GM12878 (cell line): ENCODE data around the gene IL3. TPM values are rescaled to one million over a fixed set of nuclear protein-coding genes. Genes with fewer than 3 reads are reported as not detected.

Experiments used
- ATAC-seq: fragments of 200-7000 bp; cut with Tn5 transposase; 3 replicates; pipeline ENCODE4 v1.9.1; 2020; ENCODE audit warnings: mild to moderate bottlenecking, moderate library complexity
- BruUV-seq: library from RNA; stranded (reverse); fragments of 400-500 nt; replicated peaks from 2 replicates; lab custom pipeline; 2021; lab: Mats Ljungman, UMichigan
- CTCF ChIA-PET: fragments of 300-600 bp; sonication (Branson Sonifier 250); formaldehyde crosslinking; extraction: SDS; loops from one replicate; lab custom pipeline; 2021; ENCODE audit warnings: inconsistent platforms; lab: Yijun Ruan, JAX
- POLR2A ChIA-PET: fragments of 350-600 bp; formaldehyde crosslinking; extraction: SDS; loops from one replicate; lab custom pipeline; 2021; ENCODE audit warnings: inconsistent platforms; lab: Charles Lee
- RAD21 ChIA-PET: fragments of 300-600 bp; sonication (Branson Sonifier 250); formaldehyde crosslinking; loops from one replicate; lab custom pipeline; 2023; ENCODE audit warnings: antibody characterized with exemption; ENCODE audit not compliant: unreplicated experiment; lab: Charles Lee
- SMC1A ChIA-PET: fragments of 300-600 bp; sonication (Branson Sonifier 250); formaldehyde crosslinking; loops from one replicate; lab custom pipeline; 2023; ENCODE audit not compliant: unreplicated experiment, uncharacterized antibody; lab: Charles Lee
- DNase-seq: peaks from one replicate; pipeline ENCODE4 v3.0.0-alpha.2; 2011; ENCODE audit warnings: low read depth, low spot score
- FAIRE-seq: peaks from 3 replicates; lab custom pipeline; 2011; peaks lifted over from hg19 to GRCh38; lab: Jason Lieb, UNC
- H2AFZ ChIP-seq: 2 replicates; pipeline ENCODE4 v1.6.0; 2011; ENCODE audit warnings: low read depth, low read length, control low read depth; ENCODE audit not compliant: control insufficient read depth
- H3K27ac ChIP-seq: 2 replicates; pipeline ENCODE4 v1.5.1; 2011; ENCODE audit warnings: control low read depth; ENCODE audit not compliant: control insufficient read depth, insufficient read depth
- H3K27me3 ChIP-seq, 2 experiments: replicated peaks in 1 of 2; 2 replicates each; pipeline versions ENCODE4 v1.6.0 to v1.6.1; 2011; ENCODE audit warnings: low read length in 1 of 2; ENCODE audit not compliant: control insufficient read depth in 2 of 2, insufficient read depth in 2 of 2
- H3K36me3 ChIP-seq, 2 experiments: 2 replicates each; pipeline ENCODE4 v1.5.1; 2011; ENCODE audit warnings: low read length in 1 of 2; ENCODE audit not compliant: control insufficient read depth in 2 of 2, insufficient read depth in 2 of 2
- H3K4me1 ChIP-seq: 2 replicates; pipeline ENCODE4 v1.6.1; 2011; ENCODE audit warnings: mild to moderate bottlenecking, low read length, moderate library complexity, mixed read lengths; ENCODE audit not compliant: control insufficient read depth, insufficient read depth
- H3K4me2 ChIP-seq: 2 replicates; pipeline ENCODE4 v1.6.0; 2011; ENCODE audit warnings: control low read depth; ENCODE audit not compliant: control insufficient read depth, insufficient read depth
- H3K4me3 ChIP-seq: fragments of 200-600 bp; sonication (generic); 2 replicates; pipeline ENCODE4 v1.5.1; 2016
- H3K79me2 ChIP-seq: 2 replicates; pipeline ENCODE4 v1.6.0; 2011; ENCODE audit warnings: low read length; ENCODE audit not compliant: control insufficient read depth, insufficient read depth
- H3K9ac ChIP-seq: 2 replicates; pipeline ENCODE4 v1.8.0; 2011; ENCODE audit warnings: low read length, control low read depth, mixed read lengths; ENCODE audit not compliant: control insufficient read depth, insufficient read depth
- H3K9me3 ChIP-seq: replicated peaks from 3 replicates; pipeline ENCODE4 v1.5.1; 2011; ENCODE audit warnings: mild to moderate bottlenecking, low read length; ENCODE audit not compliant: control insufficient read depth, insufficient read depth
- H4K20me1 ChIP-seq: 2 replicates; pipeline ENCODE4 v1.6.0; 2011; ENCODE audit not compliant: control insufficient read depth, insufficient read depth
- BMI1 ChIP-seq: fragments of 450-650 bp; IDR thresholded peaks from 2 replicates; pipeline ENCODE4 v1.6.1; 2016; ENCODE audit warnings: mild to moderate bottlenecking, moderate library complexity, borderline replicate concordance
- CBX3 ChIP-seq: fragments of 200-600 bp; sonication (generic); IDR thresholded peaks from 2 replicates; pipeline ENCODE4 v1.6.1; 2016; ENCODE audit warnings: low read depth, borderline replicate concordance
- GATAD2B ChIP-seq: fragments of 450-650 bp; conservative IDR thresholded peaks from 2 replicates; pipeline ENCODE4 v1.6.1; 2017; ENCODE audit warnings: low read depth, mild to moderate bottlenecking, moderate library complexity
- HDAC2 ChIP-seq: fragments of 200-600 bp; sonication (generic); IDR thresholded peaks from 2 replicates; pipeline ENCODE4 v1.6.1; 2017
- KDM1A ChIP-seq: fragments of 200-600 bp; sonication (generic); IDR thresholded peaks from 2 replicates; pipeline ENCODE4 v1.6.1; 2016; ENCODE audit warnings: borderline replicate concordance
- KLF5 ChIP-seq: fragments of 450-650 bp; IDR thresholded peaks from 2 replicates; pipeline ENCODE4 v1.6.1; 2014; ENCODE audit warnings: mild to moderate bottlenecking; ENCODE audit not compliant: partially characterized antibody
- NFIC ChIP-seq: IDR thresholded peaks from 2 replicates; pipeline ENCODE4 v1.6.1; 2012; ENCODE audit warnings: low read depth, mild to moderate bottlenecking, inconsistent platforms, low read length, moderate library complexity
- POLR2AphosphoS2 ChIP-seq: IDR thresholded peaks from 2 replicates; pipeline ENCODE4 v1.6.1; 2011; ENCODE audit warnings: low read depth, mild to moderate bottlenecking, low read length, improper control_type of control experiment, moderate library complexity
- SIX5 ChIP-seq: IDR thresholded peaks from 2 replicates; pipeline ENCODE4 v1.6.1; 2011; ENCODE audit warnings: mild to moderate bottlenecking, low read depth, low read length, moderate library complexity; ENCODE audit not compliant: severe bottlenecking
- SMAD1 ChIP-seq: fragments of 450-650 bp; IDR thresholded peaks from 2 replicates; pipeline ENCODE4 v1.6.1; 2018; ENCODE audit warnings: mild to moderate bottlenecking, low read depth; ENCODE audit not compliant: partially characterized antibody
- SPI1 ChIP-seq: IDR thresholded peaks from 2 replicates; pipeline ENCODE4 v1.6.1; 2011; ENCODE audit warnings: low read depth, mild to moderate bottlenecking, low read length, moderate library complexity, borderline replicate concordance; ENCODE audit not compliant: insufficient read depth
- SREBF1 ChIP-seq: IDR thresholded peaks from 2 replicates; pipeline ENCODE4 v1.6.1; 2012; ENCODE audit warnings: mild to moderate bottlenecking, low read length
- STAT1 ChIP-seq: fragments of 450-650 bp; conservative IDR thresholded peaks from 2 replicates; pipeline ENCODE4 v1.6.1; 2014; ENCODE audit warnings: antibody characterized with exemption, mild to moderate bottlenecking
- TAF1 ChIP-seq: IDR thresholded peaks from 2 replicates; pipeline ENCODE4 v1.6.1; 2011; ENCODE audit warnings: mild to moderate bottlenecking, low read depth, low read length, borderline replicate concordance
- TARDBP ChIP-seq: IDR thresholded peaks from 2 replicates; pipeline ENCODE4 v1.6.1; 2016; ENCODE audit warnings: borderline replicate concordance
- ZNF24 ChIP-seq: fragments of 450-650 bp; IDR thresholded peaks from 2 replicates; pipeline ENCODE4 v1.6.1; 2017; ENCODE audit warnings: antibody characterized with exemption, mild to moderate bottlenecking
- WGBS: methylation state at CpG from one replicate; pipeline ENCODE4 v1.1.6; 2016; ENCODE audit warnings: low lambda C conversion rate; ENCODE audit not compliant: insufficient replicate concordance, insufficient coverage; ENCODE audit errors: missing lambda C conversion rate; 5-methylcytosine and 5-hydroxymethylcytosine counted together
- in situ Hi-C: fragments of 300-500 bp; cut with MboI; formaldehyde crosslinking; loops from 9 replicates; pipeline ENCODE4 v1.14.3; 2018; ENCODE audit warnings: mixed read lengths
- intact Hi-C: fragments of 100-400 bp; cut with micrococcal nuclease; formaldehyde crosslinking; loops from one replicate; pipeline ENCODE4 v1.14.2; 2022; ENCODE audit not compliant: unreplicated experiment
- polyA plus RNA-seq, 11 experiments: library from polyadenylated mRNA; depleted of rRNA in 4 of 11; unstranded in 6 of 11; stranded (reverse) in 5 of 11; fragments of >200 nt; fragmentation: Nextera tagmentation in 4 of 11; fragmentation: Illumina TruSeq in 1 of 11; extraction: Ambion mirVana in 4 of 11; extraction: Trizol in 1 of 11; gene quantifications; 1 replicate in 1 of 11; 2 replicates in 10 of 11; pipeline versions ENCODE4 v1.2.1 to v1.2.3, GENCODE V29; 2011 to 2016; ENCODE audit warnings: inconsistent platforms in 2 of 11, missing spikeins in 2 of 11, low read depth in 1 of 11
- total RNA-seq, 4 experiments: library from RNA; depleted of rRNA in 3 of 4; stranded (reverse); fragments of >200 nt in 3 of 4; fragmentation: Illumina TruSeq in 1 of 4; extraction: Trizol in 1 of 4; gene quantifications; 2 replicates each; pipeline versions ENCODE4 v1.2.1 to v1.2.3, GENCODE V29; 2013 to 2021
- TF ChIP-seq, protein P1 (sequence below): IDR thresholded peaks from 2 replicates; pipeline ENCODE4 v1.6.1; 2012; ENCODE audit warnings: low read length, inconsistent platforms
- TF ChIP-seq, protein P2 (sequence below): fragments of 450-650 bp; IDR thresholded peaks from 2 replicates; pipeline ENCODE4 v1.6.1; 2016; ENCODE audit warnings: mild to moderate bottlenecking
- TF ChIP-seq, protein P3 (sequence below): fragments of 450-650 bp; IDR thresholded peaks from 2 replicates; pipeline ENCODE4 v1.6.1; 2016; ENCODE audit warnings: mild to moderate bottlenecking, moderate library complexity, borderline replicate concordance

Gene IL3
- total and polyA plus RNA-seq, 10 of the 15 experiments (the other 5 are each of a cell fraction or from before 2014, with no cell fraction given) = not detected

DNA sequence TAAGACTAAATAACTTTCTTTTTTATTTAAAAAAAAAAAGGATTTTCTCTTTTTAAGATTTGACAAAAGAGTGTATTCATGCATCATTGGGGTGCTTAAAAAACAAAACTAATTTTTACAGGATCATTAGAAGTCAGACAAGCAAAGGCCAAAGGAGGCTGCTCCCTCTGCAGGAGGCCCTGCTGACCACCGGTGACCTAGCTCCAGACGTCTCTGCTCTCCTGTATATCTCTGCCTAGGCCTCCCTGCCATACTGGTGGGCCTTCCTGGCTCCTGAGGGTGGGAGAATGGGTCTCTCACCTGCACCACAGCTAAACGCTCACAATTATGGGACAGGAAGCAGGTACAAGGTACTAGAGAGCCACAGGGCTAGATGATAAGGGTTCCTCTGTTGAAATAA, 49.7 kb downstream of the IL3 start:
- Histone ChIP-seq H3K4me3 (no peak overlapping the region), H3K79me2 (no peaks in the 10 kb centered on the region), H3K9me3 (no peaks in the 10 kb centered on the region; the same call in none of the 3 replicates), H4K20me1 (no peaks in the 10 kb centered on the region), H3K4me1 (peaks cover 8% of the 10 kb centered on the region), H3K9ac (no peak overlapping the region), H3K27me3 (no peaks in the 10 kb centered on the region), H2AFZ (no peak overlapping the region), H3K27ac (no peak overlapping the region), H3K4me2 (no peak overlapping the region), H3K36me3 (no peaks in the 10 kb centered on the region)
- BruUV-seq = no TSS peak
- 61% methylated on average over 3 of the region's 3 CpGs for WGBS
- SMC1A ChIA-PET = interaction anchor here (2.0 kb wide), 1 partner anchor 8 kb away, joined by 5 read pairs; no protein-coding TSS in a partner anchor
- in situ Hi-C loops (no loop called here), intact Hi-C loops (no loop called here)
- TF ChIP-seq KDM1A (no peak), SMAD1 (no peak), BMI1 (no peak), ZNF24 (no peak), TAF1 (no peak), TARDBP (no peak), STAT1 (no peak), NFIC (no peak), SIX5 (no peak), KLF5 (no peak), HDAC2 (no peak), SREBF1 (no peak), POLR2AphosphoS2 (no peak), GATAD2B (no peak), CBX3 (no peak), SPI1 (no peak)
- TF ChIP-seq, protein P1, sequence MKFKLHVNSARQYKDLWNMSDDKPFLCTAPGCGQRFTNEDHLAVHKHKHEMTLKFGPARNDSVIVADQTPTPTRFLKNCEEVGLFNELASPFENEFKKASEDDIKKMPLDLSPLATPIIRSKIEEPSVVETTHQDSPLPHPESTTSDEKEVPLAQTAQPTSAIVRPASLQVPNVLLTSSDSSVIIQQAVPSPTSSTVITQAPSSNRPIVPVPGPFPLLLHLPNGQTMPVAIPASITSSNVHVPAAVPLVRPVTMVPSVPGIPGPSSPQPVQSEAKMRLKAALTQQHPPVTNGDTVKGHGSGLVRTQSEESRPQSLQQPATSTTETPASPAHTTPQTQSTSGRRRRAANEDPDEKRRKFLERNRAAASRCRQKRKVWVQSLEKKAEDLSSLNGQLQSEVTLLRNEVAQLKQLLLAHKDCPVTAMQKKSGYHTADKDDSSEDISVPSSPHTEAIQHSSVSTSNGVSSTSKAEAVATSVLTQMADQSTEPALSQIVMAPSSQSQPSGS = no peak
- TF ChIP-seq, protein P2, sequence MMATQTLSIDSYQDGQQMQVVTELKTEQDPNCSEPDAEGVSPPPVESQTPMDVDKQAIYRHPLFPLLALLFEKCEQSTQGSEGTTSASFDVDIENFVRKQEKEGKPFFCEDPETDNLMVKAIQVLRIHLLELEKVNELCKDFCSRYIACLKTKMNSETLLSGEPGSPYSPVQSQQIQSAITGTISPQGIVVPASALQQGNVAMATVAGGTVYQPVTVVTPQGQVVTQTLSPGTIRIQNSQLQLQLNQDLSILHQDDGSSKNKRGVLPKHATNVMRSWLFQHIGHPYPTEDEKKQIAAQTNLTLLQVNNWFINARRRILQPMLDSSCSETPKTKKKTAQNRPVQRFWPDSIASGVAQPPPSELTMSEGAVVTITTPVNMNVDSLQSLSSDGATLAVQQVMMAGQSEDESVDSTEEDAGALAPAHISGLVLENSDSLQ = no peak
- TF ChIP-seq, protein P3, sequence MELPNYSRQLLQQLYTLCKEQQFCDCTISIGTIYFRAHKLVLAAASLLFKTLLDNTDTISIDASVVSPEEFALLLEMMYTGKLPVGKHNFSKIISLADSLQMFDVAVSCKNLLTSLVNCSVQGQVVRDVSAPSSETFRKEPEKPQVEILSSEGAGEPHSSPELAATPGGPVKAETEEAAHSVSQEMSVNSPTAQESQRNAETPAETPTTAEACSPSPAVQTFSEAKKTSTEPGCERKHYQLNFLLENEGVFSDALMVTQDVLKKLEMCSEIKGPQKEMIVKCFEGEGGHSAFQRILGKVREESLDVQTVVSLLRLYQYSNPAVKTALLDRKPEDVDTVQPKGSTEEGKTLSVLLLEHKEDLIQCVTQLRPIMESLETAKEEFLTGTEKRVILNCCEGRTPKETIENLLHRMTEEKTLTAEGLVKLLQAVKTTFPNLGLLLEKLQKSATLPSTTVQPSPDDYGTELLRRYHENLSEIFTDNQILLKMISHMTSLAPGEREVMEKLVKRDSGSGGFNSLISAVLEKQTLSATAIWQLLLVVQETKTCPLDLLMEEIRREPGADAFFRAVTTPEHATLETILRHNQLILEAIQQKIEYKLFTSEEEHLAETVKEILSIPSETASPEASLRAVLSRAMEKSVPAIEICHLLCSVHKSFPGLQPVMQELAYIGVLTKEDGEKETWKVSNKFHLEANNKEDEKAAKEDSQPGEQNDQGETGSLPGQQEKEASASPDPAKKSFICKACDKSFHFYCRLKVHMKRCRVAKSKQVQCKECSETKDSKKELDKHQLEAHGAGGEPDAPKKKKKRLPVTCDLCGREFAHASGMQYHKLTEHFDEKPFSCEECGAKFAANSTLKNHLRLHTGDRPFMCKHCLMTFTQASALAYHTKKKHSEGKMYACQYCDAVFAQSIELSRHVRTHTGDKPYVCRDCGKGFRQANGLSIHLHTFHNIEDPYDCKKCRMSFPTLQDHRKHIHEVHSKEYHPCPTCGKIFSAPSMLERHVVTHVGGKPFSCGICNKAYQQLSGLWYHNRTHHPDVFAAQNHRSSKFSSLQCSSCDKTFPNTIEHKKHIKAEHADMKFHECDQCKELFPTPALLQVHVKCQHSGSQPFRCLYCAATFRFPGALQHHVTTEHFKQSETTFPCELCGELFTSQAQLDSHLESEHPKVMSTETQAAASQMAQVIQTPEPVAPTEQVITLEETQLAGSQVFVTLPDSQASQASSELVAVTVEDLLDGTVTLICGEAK = no peak
- FAIRE-seq = no peak
- CTCF ChIA-PET = interaction anchor here (0.7 kb wide), 1 partner anchor 577 kb away, joined by 3 read pairs; no protein-coding TSS in a partner anchor
- ATAC-seq = no peak
- RAD21 ChIA-PET = interaction anchor here (0.7 kb wide), 1 partner anchor 8 kb away, joined by 3 read pairs; no protein-coding TSS in a partner anchor
- DNase-seq = no peak
- POLR2A ChIA-PET = no interaction called here
